Measurements from ENCODE around the gene FRAT1. TPM values are rescaled to one million over a fixed set of nuclear protein-coding genes. Genes with fewer than 3 reads are reported as not detected.

Gene FRAT1
- polyA plus RNA-seq, 6 donors from 2014 or later = 7.4 to 15.7 (median 10.8) TPM

DNA sequence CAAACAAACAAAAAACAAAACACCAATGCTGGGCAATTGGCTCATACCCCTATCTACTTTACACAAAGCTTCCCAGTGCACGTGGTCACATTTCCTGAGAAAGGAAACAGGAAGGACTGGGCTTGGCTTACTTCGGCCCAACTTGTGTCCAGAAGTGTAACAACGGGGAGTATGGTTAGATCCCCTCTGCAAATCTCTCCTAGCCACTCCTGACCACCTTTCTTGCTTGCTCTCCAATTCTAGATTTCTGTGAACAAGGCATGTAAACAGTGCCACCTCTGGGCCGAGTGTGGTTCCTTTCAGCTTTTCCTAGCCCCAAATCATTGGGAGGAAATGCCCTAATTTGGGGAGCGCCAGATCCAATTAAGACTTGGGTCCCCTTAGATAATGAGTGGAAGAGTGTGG is 36.5 kb downstream of the FRAT1 start:
- ATAC-seq (ENCODE audit: low read depth in 2 of 2) (no peak), DNase-seq (no peak)
- no peaks in the 10 kb centered on the region for H3K27me3 Mint-ChIP-seq
- H3K27ac Mint-ChIP-seq = peak overlapping the region in 4 of 6 donors; percentile 43 to 76 (median 57)
- no peaks in the 10 kb centered on the region for H3K9me3 Mint-ChIP-seq
- peaks cover 5 to 12% (median 7%) of the 10 kb centered on the region in 3 donors for H3K4me1 Mint-ChIP-seq
- peaks cover 14 to 28% of the 10 kb centered on the region in 2 donors for H3K36me3 Mint-ChIP-seq
- H3K4me3 Mint-ChIP-seq = no peak overlapping the region

GRCh38 chr10:97356318-97356914 is 37.3 kb downstream of the FRAT1 start:
- no peak overlapping the region for H3K4me3 Mint-ChIP-seq
- no peaks in the 10 kb centered on the region for H3K27me3 Mint-ChIP-seq
- DNase-seq (no peak), ATAC-seq (ENCODE audit: low read depth in 2 of 2) (peak in 1 of 2 donors; percentile 18)
- no peaks in the 10 kb centered on the region for H3K9me3 Mint-ChIP-seq
- peaks cover 7 to 16% (median 8%) of the 10 kb centered on the region in 3 donors for H3K4me1 Mint-ChIP-seq
- peaks cover 14 to 33% of the 10 kb centered on the region in 2 donors for H3K36me3 Mint-ChIP-seq
- peak overlapping the region in 4 of 6 donors; percentile 43 to 81 (median 60) for H3K27ac Mint-ChIP-seq

DNA sequence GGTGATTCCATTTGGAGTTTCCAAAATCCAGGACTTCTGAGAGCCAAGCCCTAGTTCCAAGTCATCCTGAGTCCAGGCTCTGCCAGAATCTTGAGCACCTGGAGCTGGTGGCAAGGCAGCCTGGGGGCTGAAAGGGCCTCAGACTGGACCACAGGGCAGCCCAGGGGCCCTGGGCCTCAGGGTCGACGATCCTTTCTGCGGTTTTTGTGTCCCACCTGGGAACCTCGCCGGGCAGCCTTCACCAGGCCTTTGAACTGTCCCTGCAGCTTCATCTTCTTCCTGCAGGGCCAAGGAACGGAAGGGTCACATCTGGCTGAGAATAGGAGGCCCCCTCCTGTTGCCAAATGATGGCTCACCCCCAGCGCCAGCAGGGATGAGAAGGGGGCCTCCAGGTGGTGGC is 37.8 kb downstream of the FRAT1 start:
- Mint-ChIP-seq H3K4me3 (no peak overlapping the region), H3K9me3 (no peaks in the 10 kb centered on the region), H3K27ac (no peak overlapping the region), H3K36me3 (peaks cover 14 to 33% of the 10 kb centered on the region in 2 donors), H3K4me1 (peaks cover 7 to 16% (median 8%) of the 10 kb centered on the region in 3 donors), H3K27me3 (no peaks in the 10 kb centered on the region)
- no peak for DNase-seq
- ATAC-seq (ENCODE audit: low read depth in 2 of 2) = no peak

- Mint-ChIP-seq H3K4me1 (peaks cover 7 to 19% (median 8%) of the 10 kb centered on the region in 3 donors), H3K27me3 (no peaks in the 10 kb centered on the region)
Observed at GRCh38 chr10:97358349-97358748, 39.3 kb downstream of the FRAT1 start.

DNA sequence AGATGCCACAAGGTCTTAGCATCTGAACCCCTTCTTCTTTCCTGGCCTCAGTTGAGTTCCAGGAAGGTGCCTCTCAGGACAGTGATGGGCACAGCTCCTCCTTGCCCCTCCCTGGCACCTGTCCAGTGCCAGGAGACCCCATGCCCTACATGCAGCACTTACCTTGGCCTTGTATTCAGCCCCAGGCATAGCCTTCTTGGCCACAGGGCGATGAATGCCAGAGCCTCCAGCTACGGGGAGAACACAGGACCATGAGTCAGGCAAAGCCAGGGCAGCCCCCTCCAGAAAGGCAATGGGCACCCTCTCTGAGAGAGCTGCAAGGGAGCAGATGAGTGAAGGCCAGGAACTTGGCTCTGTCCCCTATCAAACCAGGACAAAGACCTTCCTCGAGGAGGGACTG is 39.7 kb downstream of the FRAT1 start:
- H3K4me3 Mint-ChIP-seq = peak overlapping the region in 1 of 8 donors; percentile 36
- H3K27ac Mint-ChIP-seq = peak overlapping the region in 1 of 6 donors; percentile 62
- H3K36me3 Mint-ChIP-seq = peaks cover 14 to 33% of the 10 kb centered on the region in 2 donors
- H3K4me1 Mint-ChIP-seq = peaks cover 8 to 24% (median 8%) of the 10 kb centered on the region in 3 donors
- ATAC-seq (ENCODE audit: low read depth in 2 of 2) = no peak
- no peaks in the 10 kb centered on the region for H3K27me3 Mint-ChIP-seq
- no peak for DNase-seq
- no peaks in the 10 kb centered on the region for H3K9me3 Mint-ChIP-seq

More at GRCh38 chr10:97358349-97358748, 39.3 kb downstream of the FRAT1 start:
- H3K36me3 Mint-ChIP-seq = peaks cover 14 to 33% of the 10 kb centered on the region in 2 donors
- H3K4me3 Mint-ChIP-seq = no peak overlapping the region
- no peak for ATAC-seq (ENCODE audit: low read depth in 2 of 2)
- H3K27ac Mint-ChIP-seq = no peak overlapping the region
- no peak for DNase-seq
- H3K9me3 Mint-ChIP-seq = no peaks in the 10 kb centered on the region

DNA sequence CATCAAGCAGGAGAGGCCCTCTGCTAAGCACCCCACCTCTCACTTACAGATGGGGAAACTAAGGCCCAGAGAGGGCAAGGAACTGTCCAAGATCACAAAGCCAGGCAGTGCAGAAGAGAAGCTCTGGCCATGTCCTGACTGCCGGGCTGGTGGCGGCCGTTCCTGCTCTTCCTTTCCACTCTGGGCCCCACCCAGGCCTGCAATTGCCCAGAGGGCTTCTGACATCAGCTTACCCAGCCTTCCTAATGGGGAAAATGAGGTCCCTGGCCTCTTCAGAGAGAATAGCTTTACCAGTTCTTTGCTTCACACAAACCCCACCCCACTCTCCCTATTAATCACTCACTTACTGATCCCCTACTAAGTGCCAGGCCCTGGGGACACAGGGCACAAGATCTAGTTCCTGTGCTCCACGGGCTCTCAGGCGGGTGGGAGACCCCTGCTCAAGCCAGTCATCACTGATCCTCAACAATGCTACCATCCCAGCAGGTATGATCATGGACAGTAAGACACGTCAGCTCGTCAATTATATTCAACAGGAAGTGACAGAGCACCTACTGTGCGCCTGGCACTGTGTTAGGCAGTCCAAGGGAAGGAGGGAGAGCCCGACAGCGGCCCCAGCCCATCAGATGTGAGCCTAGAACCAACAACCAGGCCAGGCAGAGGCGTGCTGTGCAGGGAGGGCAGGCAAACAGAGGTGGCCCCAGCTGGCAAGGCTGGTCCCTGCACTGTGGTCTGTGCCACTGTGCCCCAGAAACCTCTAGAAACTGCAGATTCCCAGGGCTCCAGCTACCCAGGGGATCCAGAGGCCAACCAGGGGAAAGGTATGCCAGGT is 41.9 kb downstream of the FRAT1 start:
- H3K36me3 Mint-ChIP-seq = peaks cover 13 to 27% of the 10 kb centered on the region in 2 donors
- no peak for ATAC-seq (ENCODE audit: low read depth in 2 of 2)
- H3K4me3 Mint-ChIP-seq = peak overlapping the region in 1 of 8 donors; percentile 72
- no peaks in the 10 kb centered on the region for H3K9me3 Mint-ChIP-seq
- H3K4me1 Mint-ChIP-seq = peaks cover 23 to 39% (median 25%) of the 10 kb centered on the region in 3 donors
- DNase-seq = no peak
- no peaks in the 10 kb centered on the region for H3K27me3 Mint-ChIP-seq
- peak overlapping the region in 1 of 6 donors; percentile 57 for H3K27ac Mint-ChIP-seq

GRCh38 chr10:97361537-97361901 is 42.4 kb downstream of the FRAT1 start:
- DNase-seq = no peak
- Mint-ChIP-seq H3K4me3 (no peak overlapping the region), H3K27ac (no peak overlapping the region), H3K9me3 (no peaks in the 10 kb centered on the region), H3K27me3 (no peaks in the 10 kb centered on the region), H3K36me3 (peaks cover 7 to 23% of the 10 kb centered on the region in 2 donors), H3K4me1 (peaks cover 29 to 39% (median 29%) of the 10 kb centered on the region in 3 donors)
- ATAC-seq (ENCODE audit: low read depth in 2 of 2) = no peak

DNA sequence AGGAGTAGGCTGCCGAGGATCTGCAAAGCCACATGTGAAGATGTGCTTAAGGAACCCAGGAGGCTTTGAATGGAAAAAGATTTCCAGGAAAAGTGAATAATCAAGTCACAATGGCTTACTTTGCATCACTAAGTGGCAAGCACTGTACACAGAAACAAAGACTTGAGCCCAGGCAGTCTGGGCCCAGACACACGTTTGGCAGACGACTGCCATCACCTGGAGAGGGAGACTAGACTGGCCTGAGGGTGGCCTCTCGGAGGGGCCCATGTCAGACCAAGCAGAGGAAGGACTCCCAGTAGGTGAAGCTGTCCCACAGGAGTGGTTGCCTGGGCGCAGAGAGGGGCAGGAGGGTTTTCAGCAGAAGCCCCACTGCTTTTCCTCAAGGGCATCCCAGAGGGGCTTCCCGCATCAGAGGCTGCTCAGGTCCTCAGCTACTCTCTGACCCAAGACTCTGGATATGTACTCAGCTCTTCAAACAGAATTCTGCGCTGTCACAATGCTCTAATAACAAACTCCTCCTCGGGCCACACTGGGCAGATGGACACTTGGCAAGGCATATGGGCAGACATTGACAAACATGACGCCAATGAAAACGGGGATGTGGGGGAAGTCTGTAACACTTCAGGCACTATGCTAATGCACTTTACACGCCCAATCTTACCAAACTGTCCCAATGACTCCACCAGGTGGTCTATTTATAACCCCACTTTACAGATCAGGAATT is 43.4 kb downstream of the FRAT1 start:
- no peak for ATAC-seq (ENCODE audit: low read depth in 2 of 2)
- no peak for DNase-seq
- Mint-ChIP-seq H3K9me3 (no peaks in the 10 kb centered on the region), H3K27ac (peak overlapping the region in 2 of 6 donors; percentile 84 to 90), H3K4me1 (peaks cover 37 to 43% (median 39%) of the 10 kb centered on the region in 3 donors), H3K36me3 (peaks cover 6 to 23% of the 10 kb centered on the region in 2 donors), H3K27me3 (no peaks in the 10 kb centered on the region), H3K4me3 (peak overlapping the region in 2 of 8 donors; percentile 19 to 71)

DNA sequence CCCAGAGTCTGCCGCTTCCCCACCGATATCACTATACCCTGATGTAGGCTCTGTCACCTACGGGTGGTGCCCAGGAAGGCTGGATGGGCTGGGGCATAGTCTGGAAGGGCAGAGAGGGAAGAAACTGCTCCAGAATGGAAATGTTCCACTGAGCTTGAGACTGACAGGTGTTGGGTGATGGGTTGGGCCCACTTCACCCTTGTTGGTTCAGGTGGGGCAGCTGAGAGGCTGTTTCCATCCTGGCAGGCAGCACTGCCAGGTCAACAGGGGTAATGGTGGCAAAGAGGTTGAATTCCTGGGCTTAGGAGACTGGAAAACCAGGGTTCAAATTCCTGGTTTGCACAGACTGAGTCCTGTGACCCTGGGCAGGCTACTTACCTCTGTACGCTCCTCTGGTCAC is 44.0 kb downstream of the FRAT1 start:
- Mint-ChIP-seq H3K9me3 (no peaks in the 10 kb centered on the region), H3K36me3 (peaks cover 6 to 23% of the 10 kb centered on the region in 2 donors), H3K27me3 (no peaks in the 10 kb centered on the region), H3K27ac (peak overlapping the region in 2 of 6 donors; percentile 51 to 90), H3K4me1 (peaks cover 39 to 43% (median 40%) of the 10 kb centered on the region in 3 donors), H3K4me3 (peak overlapping the region in 1 of 8 donors; percentile 71)
- DNase-seq = no peak
- no peak for ATAC-seq (ENCODE audit: low read depth in 2 of 2)

- ATAC-seq (ENCODE audit: low read depth in 2 of 2) = peak; percentile 84 to 91
- H3K4me3 Mint-ChIP-seq = peak overlapping the region; percentile 53 to 90 (median 76)
- H3K27ac Mint-ChIP-seq = peak overlapping the region; percentile 94 to 99 (median 97)
- H3K36me3 Mint-ChIP-seq = peaks cover 0 to 15% of the 10 kb centered on the region in 2 donors
- peaks cover 43 to 44% (median 43%) of the 10 kb centered on the region in 3 donors for H3K4me1 Mint-ChIP-seq
- no peaks in the 10 kb centered on the region for H3K9me3 Mint-ChIP-seq
- no peaks in the 10 kb centered on the region for H3K27me3 Mint-ChIP-seq
- DNase-seq = peak; percentile 55
Observed at GRCh38 chr10:97365761-97366351, 46.8 kb downstream of the FRAT1 start.

GRCh38 chr10:97366572-97366971 is 47.5 kb downstream of the FRAT1 start:
- Mint-ChIP-seq H3K4me1 (peaks cover 39 to 44% (median 40%) of the 10 kb centered on the region in 3 donors), H3K27me3 (no peaks in the 10 kb centered on the region), H3K36me3 (peaks cover 0 to 20% of the 10 kb centered on the region in 2 donors), H3K9me3 (no peaks in the 10 kb centered on the region), H3K27ac (peak overlapping the region; percentile 94 to 99 (median 97)), H3K4me3 (peak overlapping the region in 7 of 8 donors; percentile 53 to 90 (median 75))
- ATAC-seq (ENCODE audit: low read depth in 2 of 2) (no peak), DNase-seq (no peak)

- Mint-ChIP-seq H3K4me3 (peak overlapping the region in 6 of 8 donors; percentile 15 to 81 (median 54)), H3K4me1 (peaks cover 39 to 44% (median 40%) of the 10 kb centered on the region in 3 donors), H3K36me3 (peaks cover 4 to 26% of the 10 kb centered on the region in 2 donors), H3K27me3 (no peaks in the 10 kb centered on the region), H3K9me3 (no peaks in the 10 kb centered on the region), H3K27ac (peak overlapping the region in 5 of 6 donors; percentile 41 to 97 (median 96))
- no peak for ATAC-seq (ENCODE audit: low read depth in 2 of 2)
- no peak for DNase-seq
Observed at GRCh38 chr10:97367126-97367649, 48.1 kb downstream of the FRAT1 start.

All from naive B cell (primary cell).